ENCODE measurements around the gene NPC2.
"Not testable (repeated sequence)": the region's sequence is repeated elsewhere in the genome, so short reads cannot be mapped to it uniquely, and the experiment has no call there.

The NPC2 gene

DNA sequence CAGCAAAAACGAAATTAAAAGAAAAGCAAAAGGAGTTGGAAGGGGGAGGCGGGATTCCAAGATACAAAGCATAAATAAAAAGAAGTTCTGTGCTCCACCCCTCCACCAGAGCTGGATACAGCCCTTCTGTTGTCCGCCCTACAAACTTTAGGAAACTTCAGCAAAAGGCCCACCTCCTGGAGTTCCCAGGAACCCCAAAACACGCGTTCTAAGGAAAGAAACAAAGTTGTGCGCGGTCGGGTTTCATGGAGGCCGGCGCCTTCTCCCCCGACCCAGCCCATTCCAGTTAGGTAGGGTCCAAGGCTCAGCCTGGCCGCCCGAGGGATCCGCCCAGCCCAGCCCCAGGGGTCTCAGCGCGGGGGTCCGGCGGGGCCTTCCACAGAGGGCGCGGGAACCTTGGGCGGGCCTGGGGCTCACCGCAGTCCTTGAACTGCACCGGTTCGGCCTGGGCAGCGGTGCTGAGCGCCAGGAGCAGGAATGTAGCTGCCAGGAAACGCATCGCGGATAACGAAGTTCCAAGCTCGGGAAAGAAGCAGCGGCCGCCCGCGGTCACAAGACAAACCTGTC lies at the start of gene NPC2:
Gene NPC2 (minus strand): TSS at position 530 of the 567 bp plus-strand sequence. CDS start 31 bp downstream, at position 499.
- DNase-seq, result no peak

DNA sequence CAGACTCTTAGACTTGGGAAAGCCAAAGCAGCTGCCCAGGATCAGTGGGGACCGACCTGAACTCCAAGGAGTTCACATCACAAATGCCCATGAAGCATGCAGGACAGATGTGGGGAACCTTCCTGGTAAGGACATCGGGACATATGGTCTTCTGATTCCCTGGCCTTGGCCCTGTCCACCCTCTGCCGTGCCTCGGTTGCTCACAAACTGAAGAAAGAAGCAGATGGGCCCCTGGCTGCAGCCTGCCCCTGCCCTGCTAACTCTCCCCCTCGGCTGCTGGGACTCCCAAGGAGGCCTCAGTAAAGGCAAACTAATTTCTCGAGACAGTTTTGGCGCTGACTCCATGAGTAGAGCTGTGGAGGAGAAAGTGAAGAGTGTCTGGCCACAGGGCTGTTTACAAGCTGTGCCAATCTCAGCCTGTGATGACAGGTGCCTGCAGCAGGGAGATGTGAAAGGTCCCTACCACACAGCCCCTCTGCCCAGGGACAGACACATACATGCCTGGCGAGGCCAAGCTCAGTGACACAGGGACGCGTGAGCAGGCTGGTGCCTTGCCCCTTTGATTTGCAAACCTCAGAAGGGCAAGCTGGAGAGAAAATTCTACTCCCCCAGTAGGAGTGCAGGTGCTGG lies 49.1 kb upstream of the NPC2 start:
- no peak for DNase-seq

DNA sequence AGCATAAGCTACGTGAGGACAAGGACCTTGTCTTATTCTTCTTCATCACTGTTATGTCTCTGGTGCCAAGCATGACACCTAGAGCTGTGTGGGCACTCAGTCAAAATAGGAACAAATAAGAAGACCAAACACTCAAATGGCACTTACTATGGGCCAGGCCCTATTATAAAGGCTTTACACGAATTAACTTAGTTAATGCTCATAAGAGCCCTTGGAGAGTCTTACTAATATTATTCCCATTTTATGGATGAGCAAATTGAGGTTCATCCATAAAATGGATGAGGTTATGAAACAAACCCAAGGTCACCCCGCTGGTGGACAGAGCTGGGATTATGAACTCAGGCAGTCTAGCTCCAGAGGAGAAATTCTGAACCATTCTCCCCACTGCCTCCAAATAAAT lies 48.1 kb upstream of the NPC2 start:
- DNase-seq, result no peak

DNA sequence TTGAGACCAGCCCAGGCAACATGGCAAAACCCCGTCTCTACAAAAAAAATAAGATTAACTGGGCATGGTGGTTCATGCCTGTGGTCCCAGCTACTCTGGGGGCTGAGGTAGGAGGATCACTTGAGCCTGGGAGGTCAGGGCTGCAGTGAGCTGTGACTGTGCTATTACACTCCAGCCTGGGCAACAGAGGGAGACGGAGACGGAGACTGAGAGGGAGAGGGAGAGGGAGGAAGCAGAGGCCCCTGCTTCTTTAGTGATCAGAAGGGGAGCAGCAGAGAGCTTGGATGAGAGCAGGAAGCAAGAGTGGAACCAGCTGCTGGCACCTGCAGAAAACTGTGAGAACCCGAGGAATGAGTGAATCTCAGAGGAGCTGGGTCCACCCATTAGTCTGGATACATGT lies 46.4 kb upstream of the NPC2 start:
- no peak for DNase-seq

DNA sequence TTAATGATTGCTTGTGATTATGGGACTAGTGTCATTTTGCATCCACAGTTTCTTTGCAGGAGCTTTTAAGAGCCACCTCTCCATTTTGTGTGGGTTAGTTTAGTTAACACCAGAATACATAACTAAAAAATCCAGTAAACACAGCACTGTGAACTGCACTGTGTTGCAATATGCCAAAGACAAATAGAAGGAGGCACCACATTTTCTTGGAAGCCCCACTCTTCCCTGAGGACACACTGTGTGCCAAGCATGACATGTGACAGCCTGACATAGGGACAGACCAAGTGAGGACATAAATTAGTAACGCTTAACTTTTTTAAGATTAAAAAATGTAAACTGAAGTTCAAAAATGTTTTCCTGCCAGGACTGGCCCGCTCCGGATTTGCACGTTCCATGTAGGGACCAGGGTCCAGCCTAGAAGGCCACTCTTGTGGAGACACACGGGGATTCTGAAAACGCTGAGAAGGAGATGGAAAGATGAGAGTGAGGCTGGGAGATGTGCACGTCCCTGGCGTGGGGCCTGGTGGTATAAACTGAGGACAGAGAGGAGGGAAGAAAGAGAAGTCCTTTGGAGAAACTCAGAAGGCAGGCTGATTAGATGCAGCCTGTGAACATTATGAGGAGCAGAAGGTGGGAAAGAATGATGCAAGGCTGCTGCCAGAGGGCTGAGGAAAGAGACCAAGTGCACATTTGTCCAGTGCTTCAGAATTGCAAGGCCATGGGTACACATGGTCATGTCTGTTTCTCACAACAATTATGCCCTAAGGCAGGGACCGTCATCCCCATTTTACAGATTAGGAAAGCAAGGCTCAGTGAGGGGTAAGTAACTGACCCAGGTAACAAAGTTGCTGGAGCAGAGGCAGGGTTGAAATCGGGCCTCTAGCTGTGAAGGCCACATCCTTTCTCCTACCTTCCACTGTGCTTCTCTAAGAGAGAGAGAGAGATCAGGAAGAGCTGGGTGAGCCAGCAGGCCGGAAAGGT lies 45.6 kb upstream of the NPC2 start:
- no peak for DNase-seq

DNA sequence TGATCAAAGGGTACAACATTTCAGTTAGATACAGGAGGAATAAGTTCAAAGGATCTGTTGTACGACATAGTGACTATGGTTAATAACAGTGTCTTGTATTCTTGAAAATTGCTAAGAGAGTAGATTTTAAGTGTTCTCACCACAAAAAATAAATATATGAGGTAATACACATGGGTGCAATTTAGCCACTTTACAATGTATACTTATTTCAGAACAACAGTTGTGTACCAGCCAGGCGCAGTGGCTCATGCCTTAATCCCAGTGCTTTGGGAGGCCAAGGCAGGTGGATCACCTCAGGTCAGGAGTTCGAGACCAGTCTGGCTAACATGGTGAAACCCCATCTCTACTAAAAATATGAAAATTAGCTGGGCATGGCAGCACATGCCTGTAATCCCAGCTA lies 43.2 kb upstream of the NPC2 start:
- not testable (repeated sequence) for DNase-seq

DNA sequence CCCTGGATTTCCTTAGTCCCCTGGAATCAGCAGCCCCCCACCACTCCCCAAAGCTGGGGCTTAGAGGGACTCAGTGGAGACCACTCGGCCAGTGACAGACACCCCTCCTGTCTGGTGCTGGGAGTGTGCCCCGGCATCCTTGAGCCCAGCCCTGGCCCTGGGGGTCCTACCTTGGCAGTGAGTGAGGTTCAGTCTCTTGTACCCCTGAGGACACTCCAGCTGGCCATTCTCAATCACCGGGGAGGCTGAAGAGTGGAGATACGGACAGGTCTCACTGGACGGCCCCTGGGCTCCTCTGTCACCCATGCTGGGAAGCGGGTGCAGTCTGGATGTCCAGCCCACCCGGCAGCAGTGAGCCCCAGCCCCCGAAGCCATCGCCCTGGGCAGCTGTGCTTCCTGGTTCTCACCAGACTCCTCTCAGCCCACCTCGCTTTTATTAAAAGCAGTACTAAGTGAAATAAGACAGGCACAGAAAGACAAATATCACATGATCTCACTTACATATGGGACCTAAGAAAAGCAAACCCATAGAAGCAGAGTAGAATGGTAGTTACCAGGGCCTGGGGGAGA lies 42.7 kb upstream of the NPC2 start:
- DNase-seq, result no peak

GRCh38 chr14:74533576-74533975 lies 40.5 kb upstream of the NPC2 start:
- no peak for DNase-seq

DNA sequence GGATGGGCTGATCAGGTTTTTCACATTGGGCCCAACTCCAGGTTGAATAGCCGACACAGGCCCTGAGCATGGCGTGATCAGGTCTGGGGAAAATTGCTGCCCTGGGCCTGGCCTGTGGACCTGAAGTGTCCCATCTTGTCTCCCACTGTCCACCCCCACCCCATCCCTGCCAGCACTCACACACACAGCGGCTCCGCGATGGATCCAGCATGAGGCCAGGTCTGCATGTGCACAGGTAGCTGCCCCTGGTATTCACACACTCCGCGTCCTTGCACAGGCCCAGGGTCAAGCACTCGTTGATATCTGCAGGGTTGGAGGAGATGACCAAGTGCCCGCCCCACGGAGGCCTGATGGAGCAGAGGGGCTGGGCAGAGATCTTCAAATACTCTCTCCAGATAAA lies 39.1 kb upstream of the NPC2 start:
- DNase-seq, result no peak

GRCh38 chr14:74531467-74531866 lies 38.4 kb upstream of the NPC2 start:
- DNase-seq, result no peak

- no peak for DNase-seq
These were observed 37.9 kb upstream of the NPC2 start for GRCh38 chr14:74531006-74531405.

- no peak for DNase-seq
These were observed 35.8 kb upstream of the NPC2 start for GRCh38 chr14:74528886-74529285.

DNA sequence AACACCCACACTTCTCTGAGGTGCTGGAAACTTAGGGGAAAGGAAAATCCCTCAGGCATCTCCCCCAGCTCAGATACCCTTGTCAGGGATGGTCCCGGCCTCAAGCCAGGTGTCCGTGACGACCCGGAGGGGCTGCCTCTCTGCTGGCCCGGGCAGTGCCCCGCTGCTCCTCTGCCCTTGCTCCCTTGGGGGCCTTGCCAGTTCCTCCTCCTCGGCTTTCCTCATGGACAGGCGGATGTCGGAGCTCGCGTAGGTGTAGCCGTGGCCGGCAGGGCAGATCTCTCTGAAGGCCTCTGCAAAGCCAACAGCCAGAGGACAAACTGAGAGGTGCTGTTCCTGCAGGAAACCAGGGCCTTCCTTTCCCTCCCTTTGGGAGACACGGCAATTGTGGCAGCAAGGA lies 35.3 kb upstream of the NPC2 start:
- DNase-seq, result no peak

GRCh38 chr14:74527736-74528280 lies 34.7 kb upstream of the NPC2 start:
- DNase-seq, result no peak

DNA sequence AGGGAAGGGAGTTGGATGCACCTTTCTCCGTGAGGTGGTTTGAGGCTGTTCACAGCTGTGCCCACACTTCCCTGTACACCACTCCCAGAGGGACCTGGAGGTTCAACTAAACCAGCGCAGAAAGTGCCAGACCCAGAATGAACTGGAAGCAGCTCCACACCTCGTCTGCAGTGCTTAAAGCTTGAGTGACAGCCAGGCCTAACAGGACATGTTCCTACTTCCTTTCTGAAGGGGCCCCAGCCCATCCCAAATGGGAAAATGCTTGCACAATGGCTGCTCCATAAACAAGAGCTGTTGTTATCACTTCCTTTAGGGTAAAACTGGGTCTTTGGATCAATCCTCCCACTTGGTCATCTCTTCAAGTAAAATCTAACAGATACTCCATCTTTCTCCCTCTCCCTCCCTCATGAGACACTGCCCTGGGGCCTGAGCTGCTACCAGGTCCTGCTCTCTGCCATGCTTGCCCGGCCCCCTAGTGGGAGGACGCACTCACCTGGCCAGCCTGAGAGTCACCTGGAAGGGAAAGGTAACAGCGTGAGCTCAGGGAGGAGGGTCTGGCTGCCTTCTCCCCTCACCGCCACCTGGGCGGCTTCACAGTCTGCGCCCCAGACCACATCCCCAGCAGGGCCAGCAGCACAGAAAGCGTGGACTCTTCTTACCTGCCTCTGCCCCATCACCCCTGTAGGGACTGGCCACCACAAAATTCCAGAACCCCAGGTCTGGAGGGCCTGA lies 33.9 kb upstream of the NPC2 start:
- no peak for DNase-seq

GRCh38 chr14:74525361-74525851 lies 32.3 kb upstream of the NPC2 start:
- no peak for DNase-seq

- no peak for DNase-seq
These were observed 31.7 kb upstream of the NPC2 start for GRCh38 chr14:74524812-74525135.

GRCh38 chr14:74524076-74524811 lies 31.1 kb upstream of the NPC2 start:
- DNase-seq, result no peak

- DNase-seq, result no peak
These were observed 29.6 kb upstream of the NPC2 start for GRCh38 chr14:74522740-74523139.

- no peak for DNase-seq
These were observed 28.7 kb upstream of the NPC2 start for GRCh38 chr14:74521756-74522155.

GRCh38 chr14:74519316-74520074 lies 26.4 kb upstream of the NPC2 start:
- DNase-seq, result no peak

Data from T1000 (cell line).